ENCODE results near the gene CLEC4D. TPM values are rescaled to one million over a fixed set of nuclear protein-coding genes. Genes with fewer than 3 reads are reported as not detected.

The CLEC4D gene
- total RNA-seq (2022; extraction: Qiagen RNA extraction) = not detected in 5 replicates

GRCh38 chr12:8513256-8513655 lies at the start of gene CLEC4D:
TSS of gene CLEC4D (plus strand) at chr12:8513503. CDS start at chr12:8513733, 230 bp downstream.

GRCh38 chr12:8540831-8541230 lies 27.5 kb downstream of the CLEC4D start, which contains the start of gene CLEC4E:
TSS of gene CLEC4E (minus strand) at chr12:8540905. CDS start at chr12:8540797, 108 bp downstream.

Other genes starting within 250 kb of the CLEC4D start
- not detected in 5 replicates for gene CLEC6A, start 57.5 kb upstream of the CLEC4D start, total RNA-seq (2022; extraction: Qiagen RNA extraction)
- gene CLEC4E, start 27.4 kb downstream of the CLEC4D start, total RNA-seq (2022; extraction: Qiagen RNA extraction) = 0.15 to 0.24 TPM (median 0.17 TPM) in 4 of 5 replicates, not detected in the other
- gene AICDA, start 99.4 kb downstream of the CLEC4D start, total RNA-seq (2022; extraction: Qiagen RNA extraction) = 0.07 to 0.48 TPM (median 0.14 TPM) in 5 replicates
- gene MFAP5, start 149.3 kb downstream of the CLEC4D start, total RNA-seq (2022; extraction: Qiagen RNA extraction) = 0.07 to 0.79 TPM (median 0.34 TPM) in 4 of 5 replicates, not detected in the other
- 18.5 to 22.9 TPM (median 19.6 TPM) in 5 replicates for gene RIMKLB, start 184.5 kb downstream of the CLEC4D start, total RNA-seq (2022; extraction: Qiagen RNA extraction)

All from A549 treated with Mapracorat at 1 μM for 4 hours (cell line).